ENCODE results near the gene UVRAG. TPM values are rescaled to one million over a fixed set of nuclear protein-coding genes. Genes with fewer than 3 reads are reported as not detected.

The UVRAG gene
- total and polyA plus RNA-seq, 2 donors from 2014 or later = 7.2 to 27.9 TPM

GRCh38 chr11:75810637-75811390, 4.2 kb upstream of the UVRAG start:
- Histone ChIP-seq H3K27me3 (ENCODE audit: control insufficient read depth, insufficient read depth, low read length) (no peaks in the 10 kb centered on the region), H3K27ac (ENCODE audit: low read depth in 2 of 2, low read length in 2 of 2) (no peak overlapping the region), H3K4me1 (ENCODE audit: control insufficient read depth in 2 of 3, insufficient read depth in 2 of 3, low read depth in 1 of 3, low read length in 3 of 3) (peaks cover 0 to 6% (median 0%) of the 10 kb centered on the region in 3 donors), H3K9ac (ENCODE audit: low read length in 3 of 3) (no peak overlapping the region), H3K4me3 (ENCODE audit: low read length in 3 of 3) (no peak overlapping the region), H3K9me3 (ENCODE audit: control insufficient read depth in 2 of 3, insufficient read depth in 1 of 3, low read length in 3 of 3) (no peaks in the 10 kb centered on the region), H3K36me3 (ENCODE audit: control insufficient read depth in 2 of 3, insufficient read depth in 3 of 3, low read length in 3 of 3) (no peaks in the 10 kb centered on the region)
- intact Hi-C loops (cut with DNase I) = no loop called here
- FAIRE-seq = no peak
- DNase-seq = no peak
- TF ChIP-seq CTCF (IDR thresholded peaks at IDR 0.05; ENCODE audit: borderline replicate concordance, extremely low read depth, insufficient read depth) = no peak

DNA sequence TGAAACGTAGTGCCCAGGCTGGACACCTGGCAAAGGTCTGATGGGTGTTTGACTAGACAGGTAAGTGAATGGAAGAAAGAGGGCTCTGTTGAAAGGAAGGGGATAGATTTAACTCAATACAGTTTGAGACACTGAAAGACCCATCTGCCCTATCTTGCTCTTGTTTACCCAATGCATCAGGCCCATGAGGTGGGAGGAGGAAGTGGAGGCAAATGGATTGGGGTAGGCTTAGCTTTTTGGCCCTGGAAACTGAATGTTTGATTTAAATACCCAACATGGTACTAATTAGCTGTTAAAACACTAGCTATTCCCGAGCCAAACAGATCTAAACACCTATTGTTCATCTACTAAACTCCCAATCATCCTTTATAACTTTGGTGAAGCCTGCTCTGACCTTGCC, 3.5 kb upstream of the UVRAG start:
- FAIRE-seq = no peak
- Histone ChIP-seq H3K9me3 (ENCODE audit: control insufficient read depth in 2 of 3, insufficient read depth in 1 of 3, low read length in 3 of 3) (no peaks in the 10 kb centered on the region), H3K4me3 (ENCODE audit: low read length in 3 of 3) (no peak overlapping the region), H3K4me1 (ENCODE audit: control insufficient read depth in 2 of 3, insufficient read depth in 2 of 3, low read depth in 1 of 3, low read length in 3 of 3) (peaks cover 0 to 11% (median 0%) of the 10 kb centered on the region in 3 donors), H3K9ac (ENCODE audit: low read length in 3 of 3) (no peak overlapping the region), H3K27ac (ENCODE audit: low read depth in 2 of 2, low read length in 2 of 2) (no peak overlapping the region), H3K27me3 (ENCODE audit: control insufficient read depth, insufficient read depth, low read length) (no peaks in the 10 kb centered on the region), H3K36me3 (ENCODE audit: control insufficient read depth in 2 of 3, insufficient read depth in 3 of 3, low read length in 3 of 3) (no peaks in the 10 kb centered on the region)
- intact Hi-C loops (cut with DNase I) = no loop called here
- TF ChIP-seq CTCF (IDR thresholded peaks at IDR 0.05; ENCODE audit: borderline replicate concordance, extremely low read depth, insufficient read depth) = no peak
- DNase-seq = no peak

GRCh38 chr11:75812542-75813040, 2.4 kb upstream of the UVRAG start:
- intact Hi-C loops (cut with DNase I) = no loop called here
- FAIRE-seq = no peak
- no peak overlapping the region for H3K27ac ChIP-seq (ENCODE audit: low read depth in 2 of 2, low read length in 2 of 2)

More at GRCh38 chr11:75812542-75813040, 2.4 kb upstream of the UVRAG start:
- no peak for TF ChIP-seq CTCF (IDR thresholded peaks at IDR 0.05; ENCODE audit: borderline replicate concordance, extremely low read depth, insufficient read depth)
- H3K9ac ChIP-seq (ENCODE audit: low read length in 3 of 3) = no peak overlapping the region
- no peak overlapping the region for H3K4me3 ChIP-seq (ENCODE audit: low read length in 3 of 3)
- H3K27me3 ChIP-seq (ENCODE audit: control insufficient read depth, insufficient read depth, low read length) = no peaks in the 10 kb centered on the region
- H3K9me3 ChIP-seq (ENCODE audit: control insufficient read depth in 2 of 3, insufficient read depth in 1 of 3, low read length in 3 of 3) = no peaks in the 10 kb centered on the region
- H3K4me1 ChIP-seq (ENCODE audit: control insufficient read depth in 2 of 3, insufficient read depth in 2 of 3, low read depth in 1 of 3, low read length in 3 of 3) = peaks cover 0 to 15% (median 5%) of the 10 kb centered on the region in 3 donors
- no peak for DNase-seq
- no peaks in the 10 kb centered on the region for H3K36me3 ChIP-seq (ENCODE audit: control insufficient read depth in 2 of 3, insufficient read depth in 3 of 3, low read length in 3 of 3)

Data from kidney (tissue), 14 donors.